Activated CD4-positive, alpha-beta T cell treated with anti-CD3 and anti-CD28 coated beads, Interleukin-2, Interleukin-4, amounts not matched to agents 100 ng/mL and 50 ng/mL, durations not matched to agents 16 hours and 8 hours (primary cell): Measurements from ENCODE around the gene ECHDC1.
"Not testable (repeated sequence)": the region's sequence is repeated elsewhere in the genome, so short reads cannot be mapped to it uniquely, and the experiment has no call there.

Source experiments
- DNase-seq: peaks from one replicate; pipeline ENCODE4 v3.0.0-alpha.2; 2020; ENCODE audit warnings: low spot score

The ECHDC1 gene, protein sequence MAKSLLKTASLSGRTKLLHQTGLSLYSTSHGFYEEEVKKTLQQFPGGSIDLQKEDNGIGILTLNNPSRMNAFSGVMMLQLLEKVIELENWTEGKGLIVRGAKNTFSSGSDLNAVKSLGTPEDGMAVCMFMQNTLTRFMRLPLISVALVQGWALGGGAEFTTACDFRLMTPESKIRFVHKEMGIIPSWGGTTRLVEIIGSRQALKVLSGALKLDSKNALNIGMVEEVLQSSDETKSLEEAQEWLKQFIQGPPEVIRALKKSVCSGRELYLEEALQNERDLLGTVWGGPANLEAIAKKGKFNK

DNA sequence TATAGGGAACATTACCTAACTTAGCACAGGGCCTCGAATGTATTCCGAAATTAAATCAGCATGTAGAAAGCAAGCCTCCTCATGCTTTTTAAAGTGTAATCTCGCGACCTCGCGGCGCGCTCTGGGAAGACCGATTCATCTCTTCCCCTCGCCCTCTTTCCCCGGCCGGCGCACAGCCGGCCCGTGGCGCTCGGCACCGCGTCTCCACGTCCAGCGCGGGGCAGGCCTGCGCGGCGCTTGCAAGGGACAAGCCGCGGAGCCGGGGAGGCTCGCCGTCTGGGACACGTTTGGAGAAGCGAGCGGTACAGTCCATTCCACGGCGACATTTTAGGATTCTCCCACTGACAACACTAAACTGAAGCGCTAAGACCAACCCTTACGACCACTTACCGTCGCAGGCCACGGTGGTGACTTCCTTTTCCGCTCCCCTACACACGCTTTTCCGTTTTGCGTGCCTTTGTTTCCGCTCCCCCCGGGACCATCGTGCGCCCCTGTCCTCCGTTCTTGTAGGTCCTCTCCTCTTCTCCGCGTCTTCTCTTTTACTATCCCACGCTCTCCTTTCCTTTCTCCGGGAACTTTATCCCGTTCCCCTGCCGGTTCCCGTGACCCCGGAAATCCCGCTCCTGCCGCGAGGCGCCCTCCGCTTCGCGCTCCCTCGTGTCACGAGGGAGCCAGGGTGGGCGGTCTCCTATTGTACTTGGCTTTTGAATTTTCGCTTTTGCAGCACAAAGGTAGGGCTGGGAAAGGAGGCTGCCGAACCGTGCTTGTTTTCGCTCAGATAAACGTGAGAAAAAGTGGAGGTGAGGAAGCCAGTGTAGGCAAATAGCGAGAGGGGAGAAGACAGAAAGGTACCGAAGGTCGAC is at the start of gene ECHDC1:
ECHDC1 (minus strand) TSS at position 664 of the 863 bp plus-strand sequence. CDS start 12,581 bp downstream, outside the sequence.
- DNase-seq, result peak; percentile 82

DNA sequence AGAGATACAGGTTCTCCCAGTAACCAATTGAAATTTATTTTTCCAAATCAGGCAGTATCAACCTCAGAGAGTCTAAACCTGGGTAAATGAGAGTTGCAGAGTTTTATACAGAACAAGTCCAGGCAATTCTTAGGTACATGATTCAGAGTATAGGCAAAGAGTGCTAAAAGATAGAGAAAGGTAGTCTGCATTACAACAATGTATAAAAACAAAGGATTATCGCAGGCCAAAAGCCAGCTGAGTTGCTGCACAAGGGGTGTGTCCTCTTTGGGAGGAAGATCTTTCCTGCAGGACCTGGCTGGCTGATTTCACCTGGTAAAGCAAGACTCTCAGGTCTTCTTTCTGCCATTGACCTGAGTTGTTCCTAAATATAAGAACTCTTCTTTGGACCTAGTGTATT is 48.9 kb upstream of the ECHDC1 start:
- DNase-seq, result no peak

GRCh38 chr6:127391094-127391953 is 47.9 kb upstream of the ECHDC1 start:
- DNase-seq, result no peak

DNA sequence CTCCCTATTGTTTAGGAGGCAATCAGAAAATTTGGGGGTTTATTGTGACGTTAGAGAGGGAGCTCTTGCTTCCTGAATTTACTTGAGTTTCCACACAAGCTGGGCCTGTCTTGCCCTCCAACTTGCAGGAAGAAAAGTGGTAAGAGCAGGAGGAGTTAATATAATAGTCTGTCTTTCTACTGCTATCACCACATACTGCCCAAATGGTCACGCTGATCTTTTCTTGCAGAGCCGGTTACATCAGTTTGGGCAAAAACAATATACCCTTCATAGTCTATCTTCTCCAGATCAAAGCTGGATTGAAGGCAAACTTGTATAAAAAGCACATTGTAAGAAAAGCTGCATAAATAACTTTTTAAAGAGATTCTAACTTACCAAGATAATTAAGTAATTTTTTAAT is 46.3 kb upstream of the ECHDC1 start:
- DNase-seq, result no peak

DNA sequence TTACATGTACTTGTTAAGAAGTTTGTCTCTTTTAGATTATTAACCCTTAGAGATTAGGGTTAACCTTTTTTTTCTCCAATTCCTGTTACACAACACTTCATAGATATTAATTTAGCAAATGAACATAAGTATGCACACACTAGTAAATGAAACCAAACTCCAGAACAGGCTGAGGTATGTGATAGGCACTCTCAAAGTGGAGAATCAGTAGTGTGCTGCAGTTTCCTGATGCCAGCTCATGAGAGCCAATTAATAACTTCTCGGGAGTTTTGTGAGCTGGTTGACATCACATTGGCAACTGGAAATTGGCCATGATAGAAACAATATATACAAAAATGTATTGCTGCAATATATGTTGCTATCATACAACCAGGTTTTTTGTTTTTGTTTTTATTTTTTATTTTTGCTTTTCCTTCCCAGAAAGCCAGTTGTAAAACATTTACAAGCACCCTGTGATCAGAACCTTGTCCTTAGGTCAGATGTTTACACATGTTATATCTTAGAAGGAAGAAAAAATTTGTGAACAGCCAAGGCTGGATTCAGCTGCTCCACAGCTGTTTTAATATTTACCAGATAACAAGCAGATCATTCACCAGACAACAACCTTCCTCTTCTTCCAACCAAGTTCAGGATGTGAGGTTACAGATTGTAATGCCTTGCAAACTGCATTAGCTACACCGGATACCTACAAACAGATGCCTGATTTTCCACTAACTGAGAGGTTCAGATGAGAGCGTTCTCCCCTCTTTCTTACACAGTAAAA is 42.4 kb upstream of the ECHDC1 start:
- no peak for DNase-seq

- DNase-seq, result not testable (repeated sequence)
Observed at GRCh38 chr6:127384848-127385247, 41.4 kb upstream of the ECHDC1 start.

GRCh38 chr6:127383988-127384387 is 40.6 kb upstream of the ECHDC1 start:
- DNase-seq, result no peak

GRCh38 chr6:127382413-127382812 is 39.0 kb upstream of the ECHDC1 start:
- no peak for DNase-seq

GRCh38 chr6:127381384-127381783 is 38.0 kb upstream of the ECHDC1 start:
- no peak for DNase-seq

DNA sequence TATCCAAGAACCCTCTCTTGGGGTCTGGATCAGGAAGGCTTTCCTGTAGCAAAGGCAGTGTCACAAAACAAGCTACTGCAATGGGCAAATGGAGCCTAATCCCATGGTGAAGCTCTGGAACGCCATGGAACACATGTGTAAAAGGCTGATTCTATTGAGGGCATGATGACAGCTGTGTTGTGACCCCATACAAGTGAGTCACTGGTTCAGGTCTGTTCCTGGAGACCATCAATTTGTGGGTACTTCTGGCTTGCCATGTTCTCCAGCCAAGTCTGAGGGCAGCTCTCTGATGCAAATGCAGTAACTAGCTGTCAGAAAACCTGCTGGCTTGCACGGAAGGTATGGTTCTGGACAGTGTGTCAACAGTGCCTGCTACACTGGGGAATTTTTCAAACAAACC is 33.3 kb upstream of the ECHDC1 start:
- DNase-seq, result no peak

- no peak for DNase-seq
Observed at GRCh38 chr6:127367023-127367375, 23.6 kb upstream of the ECHDC1 start.

- DNase-seq, result no peak
Observed at GRCh38 chr6:127366282-127367022, 23.0 kb upstream of the ECHDC1 start.

DNA sequence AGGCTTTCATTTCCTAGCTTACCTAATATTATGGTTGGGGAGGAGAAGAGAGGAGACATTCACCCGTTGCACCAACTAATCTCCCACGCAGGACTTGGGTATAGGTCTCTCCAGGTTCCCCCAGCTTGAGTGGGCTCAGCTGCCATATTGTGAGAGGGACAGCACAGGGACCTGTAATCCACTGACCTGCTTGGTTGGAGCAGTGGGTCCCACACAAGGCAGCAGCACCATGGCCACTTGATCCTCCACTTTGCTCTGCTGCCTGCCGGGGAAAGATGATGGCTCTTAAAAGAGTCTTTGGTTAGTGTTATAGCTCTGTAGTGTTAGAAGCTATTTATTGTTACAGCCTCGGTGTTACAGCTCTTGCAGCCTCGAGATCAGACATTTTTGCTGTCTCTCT is 22.5 kb upstream of the ECHDC1 start:
- no peak for DNase-seq

GRCh38 chr6:127352524-127352923 is 9.1 kb upstream of the ECHDC1 start:
- DNase-seq, result no peak

DNA sequence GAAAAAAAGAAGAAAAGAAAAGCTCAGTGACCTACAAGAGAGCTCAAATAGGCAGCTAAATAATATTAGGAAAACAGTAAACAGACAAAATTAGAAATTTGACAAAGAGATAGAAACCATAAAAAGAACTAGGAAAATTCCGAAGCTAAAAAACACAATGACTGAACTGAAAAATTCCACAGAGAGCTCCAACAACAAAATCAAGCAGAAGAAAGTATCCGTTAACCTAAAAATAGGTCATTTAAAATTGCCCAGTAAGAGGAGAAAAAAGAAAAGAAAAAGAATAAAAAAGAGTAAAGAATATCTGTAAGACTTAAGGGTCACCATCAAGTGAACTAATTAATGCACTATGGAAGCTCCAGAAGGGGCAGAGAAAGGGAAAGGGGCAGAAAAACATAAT is 6.6 kb upstream of the ECHDC1 start:
- no peak for DNase-seq

- no peak for DNase-seq
Observed at GRCh38 chr6:127348028-127348661, 4.7 kb upstream of the ECHDC1 start.

- no peak for DNase-seq
Observed at GRCh38 chr6:127347178-127347577, 3.8 kb upstream of the ECHDC1 start.

- DNase-seq, result no peak
Observed at GRCh38 chr6:127345521-127345920, 2.1 kb upstream of the ECHDC1 start.

DNA sequence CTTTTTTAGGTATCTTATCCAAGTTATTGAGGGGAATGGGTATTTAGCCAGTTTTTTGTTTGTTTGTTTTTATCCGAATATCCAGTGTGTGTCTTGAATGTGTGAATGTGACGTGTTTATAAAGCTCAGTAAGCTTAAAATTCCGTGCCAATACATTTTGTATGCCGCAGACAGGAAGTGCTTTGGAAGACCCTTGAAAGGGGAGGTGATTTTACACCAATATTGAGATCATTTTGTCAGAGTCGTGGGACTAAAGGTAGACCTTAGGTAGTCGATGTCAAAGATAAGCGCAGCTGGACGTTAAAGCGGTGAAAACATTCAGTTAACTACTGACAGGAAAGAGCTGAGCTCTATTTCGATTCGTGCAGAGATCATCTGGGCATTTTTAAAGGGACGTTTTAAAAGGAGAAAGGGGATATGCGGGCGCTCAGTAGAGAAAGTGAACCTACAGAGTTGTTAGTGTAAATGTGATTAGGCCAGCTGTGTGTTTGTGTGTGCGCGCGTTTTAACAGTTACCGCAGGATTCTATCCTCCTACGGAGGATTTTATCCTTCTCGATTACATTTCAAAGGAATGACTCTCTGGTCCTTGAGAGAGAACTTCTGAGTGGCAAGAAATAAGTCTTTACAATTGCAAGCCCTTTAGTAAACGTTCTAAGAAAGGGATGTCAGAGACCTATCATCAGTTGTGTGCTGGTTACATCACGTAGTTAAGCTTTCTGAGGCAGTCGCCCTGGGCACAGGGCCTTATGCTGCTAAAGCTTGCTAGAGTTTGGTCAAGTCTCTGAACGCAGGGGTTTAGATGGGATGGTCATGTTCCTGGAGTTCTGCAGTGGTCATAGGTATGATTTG is 625 bp upstream of the ECHDC1 start:
- DNase-seq, result peak; percentile 22
